ENCODE measurements around the gene FRMD8. TPM values are rescaled to one million over a fixed set of nuclear protein-coding genes. Genes with fewer than 3 reads are reported as not detected.

Gene FRMD8
- total RNA-seq, 1 donor from 2014 or later = 53.3 TPM

- peaks cover 0 to 20% of the 10 kb centered on the region in 2 donors for H3K36me3 ChIP-seq
- DNase-seq (ENCODE audit: extremely low spot score in 2 of 2) = no peak
- no peak for TF ChIP-seq CTCF (IDR thresholded peaks at IDR 0.05)
- TF ChIP-seq POLR2A (IDR thresholded peaks at IDR 0.05) = no peak
- no peaks in the 10 kb centered on the region for H3K27me3 ChIP-seq
- H3K9me3 ChIP-seq = no peaks in the 10 kb centered on the region
- H3K4me3 ChIP-seq = no peak overlapping the region
- H3K27ac ChIP-seq = peak overlapping the region; percentile 98
- H3K4me1 ChIP-seq = peaks cover 85% of the 10 kb centered on the region
- intact Hi-C loops (cut with DNase I) = no loop called here
These were observed 2.3 kb downstream of the FRMD8 start for GRCh38 chr11:65388731-65389130.

GRCh38 chr11:65389294-65389980 lies 3.0 kb downstream of the FRMD8 start:
- TF ChIP-seq POLR2AphosphoS5 (IDR thresholded peaks at IDR 0.05; ENCODE audit: insufficient read depth in 1 of 2, low read depth in 1 of 2) (no peak), CTCF (IDR thresholded peaks at IDR 0.05) (no peak), POLR2A (IDR thresholded peaks at IDR 0.05) (no peak)
- intact Hi-C loops (cut with DNase I) = no loop called here
- H3K4me3 ChIP-seq = peak overlapping the region in 1 of 2 donors; percentile 13
- no peaks in the 10 kb centered on the region for H3K9me3 ChIP-seq
- H3K36me3 ChIP-seq = peaks cover 0 to 27% of the 10 kb centered on the region in 2 donors
- H3K4me1 ChIP-seq = peaks cover 78% of the 10 kb centered on the region
- no peak for DNase-seq (ENCODE audit: extremely low spot score in 2 of 2)
- H3K27me3 ChIP-seq = no peaks in the 10 kb centered on the region
- peak overlapping the region; percentile 98 for H3K27ac ChIP-seq

GRCh38 chr11:65390099-65390941 lies 3.9 kb downstream of the FRMD8 start:
- DNase-seq (ENCODE audit: extremely low spot score in 2 of 2) = no peak
- Histone ChIP-seq H3K4me1 (peaks cover 69% of the 10 kb centered on the region), H3K27me3 (no peaks in the 10 kb centered on the region), H3K4me3 (peak overlapping the region; percentile 6 to 22), H3K36me3 (peaks cover 0 to 36% of the 10 kb centered on the region in 2 donors), H3K27ac (peak overlapping the region; percentile 56), H3K9me3 (no peaks in the 10 kb centered on the region)
- intact Hi-C loops (cut with DNase I) = no loop called here
- TF ChIP-seq POLR2AphosphoS5 (IDR thresholded peaks at IDR 0.05; ENCODE audit: insufficient read depth in 1 of 2, low read depth in 1 of 2) (no peak), POLR2A (IDR thresholded peaks at IDR 0.05) (no peak), CTCF (IDR thresholded peaks at IDR 0.05) (no peak)

GRCh38 chr11:65390996-65391395 lies 4.6 kb downstream of the FRMD8 start:
- Histone ChIP-seq H3K4me1 (peaks cover 62% of the 10 kb centered on the region), H3K27me3 (no peaks in the 10 kb centered on the region), H3K36me3 (peaks cover 0 to 41% of the 10 kb centered on the region in 2 donors), H3K4me3 (peak overlapping the region; percentile 6 to 22), H3K9me3 (no peaks in the 10 kb centered on the region), H3K27ac (peak overlapping the region; percentile 56)
- intact Hi-C loops (cut with DNase I) = no loop called here
- TF ChIP-seq POLR2AphosphoS5 (IDR thresholded peaks at IDR 0.05; ENCODE audit: insufficient read depth in 1 of 2, low read depth in 1 of 2) (no peak), POLR2A (IDR thresholded peaks at IDR 0.05) (no peak), CTCF (IDR thresholded peaks at IDR 0.05) (no peak)
- DNase-seq (ENCODE audit: extremely low spot score in 2 of 2) = no peak
